HG02943 (cell line): ENCODE results near the gene NOS3.

Experiments used
- ATAC-seq: cut with Tn5 transposase; IDR thresholded peaks from one replicate; pipeline ENCODE4 v1.9.1; 2021; ENCODE audit warnings: mild to moderate bottlenecking, low read depth, moderate library complexity; ENCODE audit not compliant: unreplicated experiment

Gene NOS3

GRCh38 chr7:151051108-151051507 is 60.3 kb downstream of the NOS3 start:
- no peak for ATAC-seq

GRCh38 chr7:151053096-151053495 is 62.3 kb downstream of the NOS3 start:
- ATAC-seq: no peak

GRCh38 chr7:151053751-151054150 is 62.9 kb downstream of the NOS3 start:
- no peak for ATAC-seq

GRCh38 chr7:151056283-151056665 is 65.5 kb downstream of the NOS3 start:
- ATAC-seq: no peak

GRCh38 chr7:151056666-151057505 is 66.1 kb downstream of the NOS3 start:
- no peak for ATAC-seq

GRCh38 chr7:151057506-151057988 is 66.7 kb downstream of the NOS3 start, which contains the start of gene CDK5:
Gene CDK5 (minus strand): TSS chr7:151057897. CDS start chr7:151057848, 49 bp downstream.
- ATAC-seq: peak; percentile 14

- peak; percentile 81 for ATAC-seq
Measured at GRCh38 chr7:151057989-151058780, 67.4 kb downstream of the NOS3 start.

GRCh38 chr7:151058781-151059366 is 68.1 kb downstream of the NOS3 start:
- no peak for ATAC-seq

- ATAC-seq: no peak
Measured at GRCh38 chr7:151059367-151060112, 68.7 kb downstream of the NOS3 start, which contains the start of gene SLC4A2. Gene SLC4A2 (plus strand): TSS chr7:151059589. CDS start chr7:151061988, 2,399 bp downstream.

GRCh38 chr7:151060113-151060415 is 69.2 kb downstream of the NOS3 start:
- no peak for ATAC-seq

GRCh38 chr7:151060416-151061212 is 69.8 kb downstream of the NOS3 start:
- no peak for ATAC-seq

GRCh38 chr7:151061213-151062110 is 70.6 kb downstream of the NOS3 start:
- no peak for ATAC-seq

- ATAC-seq: no peak
Measured at GRCh38 chr7:151062111-151062398, 71.2 kb downstream of the NOS3 start.

GRCh38 chr7:151062399-151063211 is 71.8 kb downstream of the NOS3 start:
- ATAC-seq: no peak

GRCh38 chr7:151063212-151063561 is 72.4 kb downstream of the NOS3 start:
- ATAC-seq: no peak
